HCT116 (cell line): ENCODE data around the gene UTF1. TPM values are rescaled to one million over a fixed set of nuclear protein-coding genes. Genes with fewer than 3 reads are reported as not detected.

Source experiments
- ATAC-seq: fragments of 200-7000 bp; cut with Tn5 transposase; 2 replicates; pipeline ENCODE4 v1.9.1; 2020; ENCODE audit warnings: mild to moderate bottlenecking, moderate library complexity
- BruUV-seq: library from RNA; stranded (reverse); fragments of 400-500 nt; replicated peaks from 2 replicates; lab custom pipeline; 2021; lab: Mats Ljungman, UMichigan
- CTCF ChIA-PET: fragments of 300-600 bp; sonication (Branson Sonifier 250); formaldehyde crosslinking; loops from one replicate; lab custom pipeline; 2021; ENCODE audit warnings: antibody characterized with exemption; lab: Charles Lee
- POLR2A ChIA-PET: fragments of 300-600, 350-600 bp; sonication (Branson Sonifier 250); formaldehyde crosslinking; loops from one replicate; lab custom pipeline; 2021; ENCODE audit warnings: antibody characterized with exemption; lab: Charles Lee
- RAD21 ChIA-PET, 2 experiments: fragments of 300-600 bp; sonication (Branson Sonifier 250); formaldehyde crosslinking; loops; one replicate each; lab custom pipeline; 2023; ENCODE audit warnings: low total read pairs in 2 of 2; ENCODE audit not compliant: uncharacterized antibody in 2 of 2, unreplicated experiment in 2 of 2, low non-redundant PET in 1 of 2; lab: Charles Lee
- DNase-seq: peaks from one replicate; pipeline ENCODE4 v3.0.0-alpha.2; 2010; ENCODE audit warnings: low read depth, low spot score
- H2AFZ ChIP-seq: fragments of 200-600 bp; shearing (Covaris generic), sonication (generic); 2 replicates; pipeline ENCODE4 v1.6.1; 2017; ENCODE audit warnings: low read depth, mixed run types, mixed read lengths, antibody characterized with exemption, low read length; ENCODE audit not compliant: poor library complexity, severe bottlenecking
- H3K27ac ChIP-seq: 2 replicates; pipeline ENCODE4 v1.5.1; 2012; ENCODE audit warnings: low read depth, low read length
- H3K27me3 ChIP-seq: fragments of 200-600 bp; sonication (generic); 2 replicates; pipeline ENCODE4 v1.6.1; 2016; ENCODE audit warnings: mixed run types, low read length, mixed read lengths; ENCODE audit not compliant: insufficient read depth
- H3K36me3 ChIP-seq, 2 experiments: fragments of 200-500 bp in 1 of 2; fragments of 200-600 bp in 1 of 2; sonication (Bioruptor generic) in 1 of 2; sonication (generic) in 1 of 2; 2 replicates each; pipeline versions ENCODE4 v1.5.1 to v1.6.1; 2014 to 2016; ENCODE audit warnings: low read length in 2 of 2, inconsistent platforms in 1 of 2, mixed read lengths in 1 of 2, mixed run types in 1 of 2; ENCODE audit not compliant: insufficient read depth in 2 of 2, control insufficient read depth in 1 of 2
- H3K4me1 ChIP-seq, 2 experiments: fragments of 200-600 bp in 1 of 2; sonication (generic) in 1 of 2; 2 replicates each; pipeline versions ENCODE4 v1.5.1 to v1.6.1; 2012 to 2017; ENCODE audit warnings: low read length in 2 of 2, inconsistent platforms in 1 of 2, mild to moderate bottlenecking in 1 of 2, mixed read lengths in 1 of 2, mixed run types in 1 of 2, moderate library complexity in 1 of 2; ENCODE audit not compliant: insufficient read depth in 2 of 2, control insufficient read depth in 1 of 2
- H3K4me2 ChIP-seq: fragments of 200-600 bp; sonication (generic); 2 replicates; pipeline ENCODE4 v1.6.1; 2017; ENCODE audit warnings: mixed run types, low read length, mixed read lengths
- H3K4me3 ChIP-seq, 2 experiments: fragments of 200-600 bp in 1 of 2; sonication (generic) in 1 of 2; replicated peaks in 1 of 2; 2 replicates each; pipeline ENCODE4 v1.5.1; 2011 to 2016; ENCODE audit warnings: low read length in 2 of 2, control low read depth in 1 of 2, low read depth in 1 of 2, mild to moderate bottlenecking in 1 of 2, mixed read lengths in 1 of 2, mixed run types in 1 of 2
- H3K79me2 ChIP-seq: fragments of 200-600 bp; sonication (generic); 2 replicates; pipeline ENCODE4 v1.6.1; 2017; ENCODE audit warnings: mild to moderate bottlenecking, mixed run types, low read length, moderate library complexity, mixed read lengths; ENCODE audit not compliant: insufficient read depth
- H3K9ac ChIP-seq: fragments of 200-600 bp; sonication (generic); 2 replicates; pipeline ENCODE4 v1.6.1; 2016; ENCODE audit warnings: low read length, mixed read lengths
- H3K9me2 ChIP-seq: fragments of 200-600 bp; sonication (generic), shearing (Covaris generic); 2 replicates; pipeline ENCODE4 v1.6.1; 2017; ENCODE audit warnings: mixed run types, mild to moderate bottlenecking, moderate library complexity; ENCODE audit not compliant: insufficient read depth
- H3K9me3 ChIP-seq, 2 experiments: fragments of 200-500 bp in 1 of 2; fragments of 200-600 bp in 1 of 2; sonication (Bioruptor generic) in 1 of 2; sonication (generic) in 1 of 2; 2 replicates each; pipeline ENCODE4 v1.6.1; 2014 to 2017; ENCODE audit warnings: low read length in 2 of 2, mixed read lengths in 2 of 2, inconsistent platforms in 1 of 2, low read depth in 1 of 2, mild to moderate bottlenecking in 1 of 2, mixed run types in 1 of 2, moderate library complexity in 1 of 2; ENCODE audit not compliant: control insufficient read depth in 1 of 2, insufficient read depth in 1 of 2
- H4K20me1 ChIP-seq: fragments of 200-600 bp; sonication (generic), shearing (Covaris generic); 2 replicates; pipeline ENCODE4 v1.6.1; 2017; ENCODE audit warnings: mixed run types, mild to moderate bottlenecking, moderate library complexity; ENCODE audit not compliant: insufficient read depth
- CBX3 ChIP-seq: IDR thresholded peaks from 2 replicates; pipeline ENCODE4 v1.6.1; 2012; ENCODE audit warnings: low read depth
- CEBPB ChIP-seq: IDR thresholded peaks from 2 replicates; pipeline ENCODE4 v1.6.1; 2012; ENCODE audit warnings: low read depth
- ELF1 ChIP-seq: IDR thresholded peaks from 2 replicates; pipeline ENCODE4 v1.6.1; 2012; ENCODE audit warnings: low read depth, borderline replicate concordance
- EZH2 ChIP-seq: fragments of 200-600 bp; sonication (generic); IDR thresholded peaks from 2 replicates; pipeline ENCODE4 v1.6.1; 2017; ENCODE audit warnings: antibody characterized with exemption, mixed run types
- EZH2phosphoT487 ChIP-seq: fragments of 200-600 bp; IDR thresholded peaks from 2 replicates; pipeline ENCODE4 v1.6.1; 2018; ENCODE audit warnings: antibody characterized with exemption, borderline replicate concordance
- POLR2AphosphoS5 ChIP-seq: IDR thresholded peaks from 2 replicates; pipeline ENCODE4 v1.6.1; 2011; ENCODE audit warnings: mild to moderate bottlenecking, low read depth, low read length, moderate library complexity
- SIN3A ChIP-seq: IDR thresholded peaks from 2 replicates; pipeline ENCODE4 v1.6.1; 2012; ENCODE audit warnings: low read depth
- SP1 ChIP-seq: IDR thresholded peaks from 2 replicates; pipeline ENCODE4 v1.6.1; 2012; ENCODE audit warnings: low read depth
- SRF ChIP-seq: IDR thresholded peaks from 2 replicates; pipeline ENCODE4 v1.6.1; 2012; ENCODE audit warnings: low read depth
- TCF7L2 ChIP-seq: IDR thresholded peaks from 2 replicates; pipeline ENCODE4 v1.7.0; 2011; ENCODE audit warnings: borderline replicate concordance, inconsistent platforms; ENCODE audit not compliant: insufficient read depth, insufficient read length; ENCODE audit errors: extremely low read depth
- ZFX ChIP-seq: fragments of 450-650 bp; IDR thresholded peaks from 2 replicates; pipeline ENCODE4 v1.6.1; 2017
- ZNF274 ChIP-seq: fragments of 200-500 bp; sonication (Bioruptor generic); IDR thresholded peaks from 2 replicates; pipeline ENCODE4 v1.6.1; 2014; ENCODE audit warnings: mild to moderate bottlenecking, low read depth, low read length, inconsistent platforms
- intact Hi-C: fragments of 100-400 bp; cut with micrococcal nuclease; formaldehyde crosslinking; loops from 2 replicates; pipeline ENCODE4 v1.10.0; 2022
- total RNA-seq: library from RNA; stranded (reverse); gene quantifications from one replicate; pipeline ENCODE4 v1.2.1, GENCODE V29; 2021; ENCODE audit not compliant: unreplicated experiment
- TF ChIP-seq, protein P1 (sequence below): IDR thresholded peaks from 2 replicates; pipeline ENCODE4 v1.6.1; 2012; ENCODE audit warnings: low read depth
- TF ChIP-seq, protein P2 (sequence below): IDR thresholded peaks from 2 replicates; pipeline ENCODE4 v1.6.1; 2012
- TF ChIP-seq, protein P3 (sequence below), 3 experiments: fragments of 200-600 bp in 1 of 3; sonication (generic) in 1 of 3; IDR thresholded peaks in 2 of 3; conservative IDR thresholded peaks in 1 of 3; 2 replicates each; pipeline ENCODE4 v1.5.1; 2012 to 2017; ENCODE audit warnings: low read depth in 2 of 3, low read length in 2 of 3, antibody characterized with exemption in 1 of 3, borderline replicate concordance in 1 of 3, control low read depth in 1 of 3, mild to moderate bottlenecking in 1 of 3, mixed read lengths in 1 of 3, mixed run types in 1 of 3, moderate library complexity in 1 of 3; ENCODE audit not compliant: insufficient read depth in 1 of 3

The UTF1 gene
- total RNA-seq, 1 experiment from 2014 or later: not detected

GRCh38 chr10:133280391-133281059, 50.5 kb downstream of the UTF1 start:
- ATAC-seq (no peak), DNase-seq (no peak)
- Histone ChIP-seq H3K79me2 (no peaks in the 10 kb centered on the region), H3K36me3 (no peaks in the 10 kb centered on the region), H2AFZ (no peak overlapping the region), H4K20me1 (no peaks in the 10 kb centered on the region), H3K9me3 (no peaks in the 10 kb centered on the region), H3K4me2 (no peak overlapping the region), H3K27ac (no peak overlapping the region), H3K9me2 (no peaks in the 10 kb centered on the region), H3K9ac (no peak overlapping the region), H3K4me3 (no peak overlapping the region), H3K27me3 (no peaks in the 10 kb centered on the region), H3K4me1 (no peaks in the 10 kb centered on the region)
- RAD21 ChIA-PET: no interaction called here
- CTCF ChIA-PET: no interaction called here
- intact Hi-C loops: no loop called here
- TF ChIP-seq EZH2: no peak
- no peak for TF ChIP-seq ZNF274
- no peak for TF ChIP-seq SP1
- TF ChIP-seq, protein P1, sequence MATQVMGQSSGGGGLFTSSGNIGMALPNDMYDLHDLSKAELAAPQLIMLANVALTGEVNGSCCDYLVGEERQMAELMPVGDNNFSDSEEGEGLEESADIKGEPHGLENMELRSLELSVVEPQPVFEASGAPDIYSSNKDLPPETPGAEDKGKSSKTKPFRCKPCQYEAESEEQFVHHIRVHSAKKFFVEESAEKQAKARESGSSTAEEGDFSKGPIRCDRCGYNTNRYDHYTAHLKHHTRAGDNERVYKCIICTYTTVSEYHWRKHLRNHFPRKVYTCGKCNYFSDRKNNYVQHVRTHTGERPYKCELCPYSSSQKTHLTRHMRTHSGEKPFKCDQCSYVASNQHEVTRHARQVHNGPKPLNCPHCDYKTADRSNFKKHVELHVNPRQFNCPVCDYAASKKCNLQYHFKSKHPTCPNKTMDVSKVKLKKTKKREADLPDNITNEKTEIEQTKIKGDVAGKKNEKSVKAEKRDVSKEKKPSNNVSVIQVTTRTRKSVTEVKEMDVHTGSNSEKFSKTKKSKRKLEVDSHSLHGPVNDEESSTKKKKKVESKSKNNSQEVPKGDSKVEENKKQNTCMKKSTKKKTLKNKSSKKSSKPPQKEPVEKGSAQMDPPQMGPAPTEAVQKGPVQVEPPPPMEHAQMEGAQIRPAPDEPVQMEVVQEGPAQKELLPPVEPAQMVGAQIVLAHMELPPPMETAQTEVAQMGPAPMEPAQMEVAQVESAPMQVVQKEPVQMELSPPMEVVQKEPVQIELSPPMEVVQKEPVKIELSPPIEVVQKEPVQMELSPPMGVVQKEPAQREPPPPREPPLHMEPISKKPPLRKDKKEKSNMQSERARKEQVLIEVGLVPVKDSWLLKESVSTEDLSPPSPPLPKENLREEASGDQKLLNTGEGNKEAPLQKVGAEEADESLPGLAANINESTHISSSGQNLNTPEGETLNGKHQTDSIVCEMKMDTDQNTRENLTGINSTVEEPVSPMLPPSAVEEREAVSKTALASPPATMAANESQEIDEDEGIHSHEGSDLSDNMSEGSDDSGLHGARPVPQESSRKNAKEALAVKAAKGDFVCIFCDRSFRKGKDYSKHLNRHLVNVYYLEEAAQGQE: no peak
- TF ChIP-seq, protein P2, sequence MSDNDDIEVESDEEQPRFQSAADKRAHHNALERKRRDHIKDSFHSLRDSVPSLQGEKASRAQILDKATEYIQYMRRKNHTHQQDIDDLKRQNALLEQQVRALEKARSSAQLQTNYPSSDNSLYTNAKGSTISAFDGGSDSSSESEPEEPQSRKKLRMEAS: no peak
- no peak for TF ChIP-seq CBX3
- TF ChIP-seq ELF1: no peak
- TF ChIP-seq TCF7L2: no peak
- TF ChIP-seq POLR2AphosphoS5: no peak
- no peak for TF ChIP-seq CEBPB
- no peak for TF ChIP-seq SIN3A
- TF ChIP-seq ZFX: no peak
- no peak for TF ChIP-seq SRF
- TF ChIP-seq, protein P3, sequence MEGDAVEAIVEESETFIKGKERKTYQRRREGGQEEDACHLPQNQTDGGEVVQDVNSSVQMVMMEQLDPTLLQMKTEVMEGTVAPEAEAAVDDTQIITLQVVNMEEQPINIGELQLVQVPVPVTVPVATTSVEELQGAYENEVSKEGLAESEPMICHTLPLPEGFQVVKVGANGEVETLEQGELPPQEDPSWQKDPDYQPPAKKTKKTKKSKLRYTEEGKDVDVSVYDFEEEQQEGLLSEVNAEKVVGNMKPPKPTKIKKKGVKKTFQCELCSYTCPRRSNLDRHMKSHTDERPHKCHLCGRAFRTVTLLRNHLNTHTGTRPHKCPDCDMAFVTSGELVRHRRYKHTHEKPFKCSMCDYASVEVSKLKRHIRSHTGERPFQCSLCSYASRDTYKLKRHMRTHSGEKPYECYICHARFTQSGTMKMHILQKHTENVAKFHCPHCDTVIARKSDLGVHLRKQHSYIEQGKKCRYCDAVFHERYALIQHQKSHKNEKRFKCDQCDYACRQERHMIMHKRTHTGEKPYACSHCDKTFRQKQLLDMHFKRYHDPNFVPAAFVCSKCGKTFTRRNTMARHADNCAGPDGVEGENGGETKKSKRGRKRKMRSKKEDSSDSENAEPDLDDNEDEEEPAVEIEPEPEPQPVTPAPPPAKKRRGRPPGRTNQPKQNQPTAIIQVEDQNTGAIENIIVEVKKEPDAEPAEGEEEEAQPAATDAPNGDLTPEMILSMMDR (IDR thresholded peaks at IDR 0.05 in 2 of 3, conservative IDR thresholded peaks at IDR 0.05 in 1 of 3; ENCODE audit: borderline replicate concordance in 1 of 3, insufficient read depth in 1 of 3, low read depth in 2 of 3, low read length in 2 of 3): no peak
- no peak for TF ChIP-seq EZH2phosphoT487
- no TSS peak for BruUV-seq
- POLR2A ChIA-PET: no interaction called here
